Ishikawa (cell line): ENCODE measurements around the gene CYP11A1.

Experiments
- CEBPB ChIP-seq: IDR thresholded peaks from 2 replicates; pipeline ENCODE4 v1.6.1; 2012
- CREB1 ChIP-seq: IDR thresholded peaks from 2 replicates; pipeline ENCODE4 v1.6.1; 2012; ENCODE audit warnings: low read depth
- EGR1 ChIP-seq: IDR thresholded peaks from 2 replicates; pipeline ENCODE4 v1.6.1; 2012
- EP300 ChIP-seq: IDR thresholded peaks from 2 replicates; pipeline ENCODE4 v1.6.1; 2012; ENCODE audit warnings: borderline replicate concordance
- FOXM1 ChIP-seq: IDR thresholded peaks from 2 replicates; pipeline ENCODE4 v1.6.1; 2012; ENCODE audit warnings: low read depth, borderline replicate concordance
- MAX ChIP-seq: IDR thresholded peaks from 2 replicates; pipeline ENCODE4 v1.6.1; 2012
- NFIC ChIP-seq: IDR thresholded peaks from 2 replicates; pipeline ENCODE4 v1.6.1; 2012
- RAD21 ChIP-seq: IDR thresholded peaks from 2 replicates; pipeline ENCODE4 v1.6.1; 2012; ENCODE audit warnings: low read depth
- REST ChIP-seq: IDR thresholded peaks from 2 replicates; pipeline ENCODE4 v1.6.1; 2012; ENCODE audit warnings: low read depth, mild to moderate bottlenecking
- TAF1 ChIP-seq: IDR thresholded peaks from 2 replicates; pipeline ENCODE4 v1.6.1; 2012; ENCODE audit warnings: low read depth, mild to moderate bottlenecking
- TCF12 ChIP-seq: IDR thresholded peaks from 2 replicates; pipeline ENCODE4 v1.6.1; 2012; ENCODE audit warnings: low read depth
- TEAD4 ChIP-seq: IDR thresholded peaks from 2 replicates; pipeline ENCODE4 v1.6.1; 2012
- YY1 ChIP-seq: IDR thresholded peaks from 2 replicates; pipeline ENCODE4 v1.6.1; 2012; ENCODE audit warnings: low read depth
- ZBTB7A ChIP-seq: IDR thresholded peaks from 2 replicates; pipeline ENCODE4 v1.6.1; 2012; ENCODE audit warnings: low read depth
- TF ChIP-seq, protein P1 (sequence below): IDR thresholded peaks from 2 replicates; pipeline ENCODE4 v1.6.1; 2012

CYP11A1 gene

DNA sequence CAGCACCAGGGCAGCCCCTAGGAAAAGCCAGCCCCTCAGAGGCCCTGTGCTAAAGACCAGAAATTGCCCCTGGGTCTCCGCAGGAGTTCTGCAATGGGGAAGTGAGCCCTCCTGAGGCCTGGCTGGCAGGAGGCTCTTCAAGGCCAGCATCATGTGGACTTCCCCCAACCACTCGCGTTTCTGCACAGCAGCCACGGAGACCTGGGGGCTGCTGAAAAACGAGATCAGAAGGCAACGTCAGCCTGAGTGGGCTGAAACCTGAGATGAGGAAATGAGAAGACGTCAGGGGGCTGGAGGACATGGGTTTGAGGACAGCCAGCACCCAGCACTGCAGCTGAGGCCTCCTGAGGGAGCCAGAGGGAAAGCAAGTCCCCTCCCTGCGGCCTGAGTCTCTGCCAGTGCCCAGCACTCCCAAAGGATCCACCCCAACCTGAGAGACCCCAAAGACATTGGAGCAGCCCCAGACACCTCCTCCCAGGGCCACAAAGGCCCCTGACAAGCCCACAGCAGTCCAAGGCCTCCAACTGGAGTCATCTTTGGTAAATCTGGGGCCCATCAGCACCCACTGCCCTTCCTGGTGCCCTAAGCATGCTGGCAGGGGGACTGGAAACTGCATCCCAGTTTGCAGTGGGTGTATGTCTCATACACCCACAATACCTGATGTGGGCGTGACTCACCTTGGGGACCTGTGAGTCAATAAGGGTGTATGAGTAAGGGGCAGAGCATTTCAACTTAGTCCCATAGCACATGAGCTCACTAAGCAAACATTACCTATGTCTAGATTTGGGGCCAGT lies 29.2 kb upstream of the CYP11A1 start:
- TF ChIP-seq ZBTB7A = no peak
- TF ChIP-seq MAX = no peak
- no peak for TF ChIP-seq YY1
- 0 out of 2 replicates have a peak, but pooled peaks have one; percentile 24 for TF ChIP-seq NFIC
- no peak for TF ChIP-seq REST
- no peak for TF ChIP-seq RAD21
- TF ChIP-seq TCF12 = peak; percentile 55; the same call in 1 of the 2 replicates
- TF ChIP-seq, protein P1, sequence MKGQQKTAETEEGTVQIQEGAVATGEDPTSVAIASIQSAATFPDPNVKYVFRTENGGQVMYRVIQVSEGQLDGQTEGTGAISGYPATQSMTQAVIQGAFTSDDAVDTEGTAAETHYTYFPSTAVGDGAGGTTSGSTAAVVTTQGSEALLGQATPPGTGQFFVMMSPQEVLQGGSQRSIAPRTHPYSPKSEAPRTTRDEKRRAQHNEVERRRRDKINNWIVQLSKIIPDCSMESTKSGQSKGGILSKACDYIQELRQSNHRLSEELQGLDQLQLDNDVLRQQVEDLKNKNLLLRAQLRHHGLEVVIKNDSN = no peak
- peak; percentile 65; the same call in 1 of the 2 replicates for TF ChIP-seq EP300
- no peak for TF ChIP-seq CEBPB
- TF ChIP-seq TEAD4 = peak; percentile 77
- TF ChIP-seq EGR1 = 0 out of 2 replicates have a peak, but pooled peaks have one; percentile 33
- no peak for TF ChIP-seq TAF1
- TF ChIP-seq FOXM1 = no peak
- no peak for TF ChIP-seq CREB1

- TF ChIP-seq FOXM1 = no peak
- no peak for TF ChIP-seq EP300
- no peak for TF ChIP-seq REST
- no peak for TF ChIP-seq MAX
- no peak for TF ChIP-seq TEAD4
- no peak for TF ChIP-seq RAD21
- TF ChIP-seq NFIC = no peak
- TF ChIP-seq TAF1 = no peak
Measured at GRCh38 chr15:74396146-74396438, 28.6 kb upstream of the CYP11A1 start.

DNA sequence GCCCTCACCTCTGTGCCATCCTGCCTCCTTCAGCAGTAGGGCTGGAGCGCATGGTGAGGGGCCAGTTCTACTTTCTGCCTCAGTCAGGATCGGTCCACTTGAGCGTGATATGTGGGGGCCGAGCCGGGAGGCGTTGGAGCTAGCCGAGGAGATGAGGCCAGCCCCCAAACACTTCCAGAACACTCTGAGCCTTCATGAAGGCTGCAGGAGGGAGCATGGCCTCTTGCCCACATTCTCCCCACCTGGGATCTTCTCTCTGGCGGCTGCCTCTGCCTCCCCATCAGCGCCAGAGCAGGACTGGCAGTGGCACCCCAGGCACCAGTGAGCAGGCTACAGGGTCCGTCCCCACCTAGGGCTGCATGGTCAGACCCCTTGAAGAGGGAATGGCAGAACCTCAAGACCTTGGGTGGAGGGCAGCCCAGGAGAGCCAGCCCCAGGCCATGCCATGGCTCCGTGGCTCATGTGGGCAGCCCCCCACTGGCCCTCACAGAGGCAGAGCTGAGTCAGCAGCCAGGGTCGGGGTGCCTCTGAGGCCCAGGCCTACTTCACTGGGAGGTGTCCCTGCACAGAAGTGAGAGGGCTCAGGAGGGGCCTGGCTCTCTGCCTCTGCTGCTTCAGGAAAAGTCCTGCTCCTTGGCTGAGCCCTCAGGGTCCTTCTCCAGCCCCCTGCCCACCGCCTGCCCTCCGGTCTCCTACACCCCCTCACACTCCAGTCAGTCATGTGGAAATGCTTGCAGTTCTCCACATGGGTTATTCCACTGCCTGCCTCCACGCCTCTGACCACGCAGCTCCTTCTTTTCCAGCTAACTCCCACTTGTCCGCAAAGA lies 28.1 kb upstream of the CYP11A1 start:
- TF ChIP-seq REST = no peak
- no peak for TF ChIP-seq EGR1
- TF ChIP-seq MAX = no peak
- TF ChIP-seq, protein P1 = no peak
- no peak for TF ChIP-seq TEAD4
- no peak for TF ChIP-seq FOXM1
- TF ChIP-seq TCF12 = no peak
- TF ChIP-seq NFIC = no peak
- TF ChIP-seq CREB1 = no peak
- TF ChIP-seq RAD21 = no peak
- no peak for TF ChIP-seq TAF1
